Pulmonary artery endothelial cell (primary cell): ENCODE data around the gene AKIRIN1. TPM values are rescaled to one million over a fixed set of nuclear protein-coding genes. Genes with fewer than 3 reads are reported as not detected.
"Not testable (repeated sequence)": the region's sequence is repeated elsewhere in the genome, so short reads cannot be mapped to it uniquely, and the experiment has no call there.

Experiments
- DNase-seq: peaks from one replicate; pipeline ENCODE4 v3.0.0-alpha.2; 2011; ENCODE audit warnings: low read depth, low spot score
- total RNA-seq: library from RNA; depleted of rRNA; stranded (reverse); fragments of >200 nt; gene quantifications from 2 replicates; pipeline ENCODE4 v1.2.3, GENCODE V29; 2014

AKIRIN1 gene
- total RNA-seq, 1 donor from 2014 or later: 40.7 TPM

DNA sequence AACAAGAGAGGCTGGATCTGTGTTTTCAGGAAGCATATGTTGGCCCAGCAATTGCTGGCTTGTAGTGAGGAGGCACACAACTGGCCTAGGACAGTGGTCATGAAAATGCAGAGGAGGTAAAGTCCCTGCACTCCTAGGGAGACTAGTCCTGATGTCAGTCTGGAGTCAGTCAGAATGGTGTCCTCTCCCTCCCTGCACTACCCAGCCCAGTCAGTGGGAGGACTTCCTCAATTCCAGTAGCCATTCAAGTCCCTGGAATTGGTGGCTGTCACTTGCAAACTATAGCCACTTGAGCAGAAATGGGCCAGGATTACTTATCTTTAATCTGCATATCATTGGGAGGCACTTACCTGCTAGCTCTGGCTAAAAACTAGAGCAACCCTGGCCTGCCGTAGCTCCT, 53.7 kb downstream of the AKIRIN1 start:
- DNase-seq: no peak

DNA sequence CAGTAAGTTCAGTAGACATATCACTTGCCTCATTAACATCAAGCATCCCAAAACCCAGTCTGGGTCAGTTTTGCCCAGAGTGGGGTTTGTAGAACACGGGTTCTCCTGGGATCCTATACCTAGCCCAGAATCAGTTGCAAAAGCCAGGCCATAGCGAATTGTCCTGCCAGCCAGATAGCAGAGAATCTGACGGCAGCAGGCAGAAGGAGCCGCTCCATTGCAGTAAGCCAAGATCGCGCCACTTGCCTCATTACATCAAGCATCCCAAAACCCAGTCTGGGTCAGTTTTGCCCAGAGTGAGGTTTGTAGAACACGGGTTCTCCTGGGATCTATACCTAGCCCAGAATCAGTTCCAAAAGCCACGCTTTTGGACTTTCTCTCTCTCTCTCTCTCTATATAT, 54.2 kb downstream of the AKIRIN1 start:
- no peak for DNase-seq

DNA sequence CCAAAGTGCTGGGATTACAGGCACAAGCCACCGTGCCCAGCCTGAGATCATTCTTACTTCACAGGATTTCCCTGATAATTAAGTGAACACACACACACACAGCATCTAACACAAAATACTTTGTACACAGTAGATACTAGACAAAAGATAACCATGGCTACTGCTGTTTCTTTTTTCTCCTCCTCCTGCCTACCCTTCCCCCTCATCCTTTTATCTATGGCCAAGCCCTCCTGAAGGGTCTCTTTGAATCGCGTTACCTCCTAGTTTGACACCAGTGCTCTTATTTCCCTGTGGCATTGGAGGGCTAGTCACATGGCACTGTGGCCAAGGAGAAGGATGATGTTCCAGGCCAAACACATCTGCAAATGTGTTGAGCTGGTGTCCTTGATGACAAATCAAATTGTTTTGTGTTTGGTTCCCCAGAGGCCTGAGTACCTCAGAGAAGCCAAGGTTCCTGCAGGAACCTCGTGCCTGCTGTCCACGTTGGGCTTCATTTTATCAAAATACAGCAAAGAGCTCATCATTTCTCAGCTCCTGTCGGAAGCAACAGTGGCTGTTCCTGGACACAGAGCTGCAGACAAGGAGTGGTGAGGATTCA, 55.6 kb downstream of the AKIRIN1 start:
- DNase-seq: no peak

DNA sequence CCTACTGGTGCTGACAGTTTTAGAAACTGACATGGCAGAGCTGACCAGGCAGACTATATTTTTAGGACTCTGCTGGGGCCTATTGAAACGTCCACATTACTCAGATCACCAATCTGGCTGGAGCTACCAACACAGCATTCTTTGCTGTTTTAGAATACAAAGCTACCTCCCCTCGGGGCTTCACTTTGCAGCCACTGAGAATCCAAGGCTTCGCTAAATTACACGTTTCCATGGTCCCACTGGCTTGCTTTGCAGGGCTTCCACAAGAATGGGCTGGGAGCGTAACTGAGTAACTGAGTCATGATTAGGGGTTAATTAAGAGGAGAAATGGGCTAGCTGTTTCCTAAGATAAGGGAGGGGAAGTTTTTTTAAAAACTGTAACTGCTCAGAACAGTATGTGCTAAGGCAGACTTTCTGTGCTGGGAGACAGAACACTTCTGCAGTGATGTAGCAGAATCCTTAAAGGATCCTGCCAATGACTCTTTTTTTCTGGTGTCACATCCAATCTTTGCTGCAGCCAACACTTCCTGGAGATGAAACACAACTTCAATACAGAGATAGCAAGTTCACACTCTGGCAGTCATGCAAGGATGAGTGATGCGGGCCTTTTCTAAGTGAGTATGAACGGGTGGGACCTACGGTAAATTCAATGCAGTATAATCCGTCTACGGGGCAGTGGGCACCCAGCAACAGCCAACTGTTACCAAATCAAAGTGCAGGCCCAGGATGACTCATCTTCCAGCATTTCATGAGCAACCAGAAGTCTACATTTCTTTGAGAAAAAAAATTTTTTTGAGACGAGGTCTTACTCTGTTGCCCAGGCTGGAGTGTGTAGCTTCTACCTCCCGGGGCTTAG, 56.5 kb downstream of the AKIRIN1 start:
- DNase-seq: peak; percentile 60

DNA sequence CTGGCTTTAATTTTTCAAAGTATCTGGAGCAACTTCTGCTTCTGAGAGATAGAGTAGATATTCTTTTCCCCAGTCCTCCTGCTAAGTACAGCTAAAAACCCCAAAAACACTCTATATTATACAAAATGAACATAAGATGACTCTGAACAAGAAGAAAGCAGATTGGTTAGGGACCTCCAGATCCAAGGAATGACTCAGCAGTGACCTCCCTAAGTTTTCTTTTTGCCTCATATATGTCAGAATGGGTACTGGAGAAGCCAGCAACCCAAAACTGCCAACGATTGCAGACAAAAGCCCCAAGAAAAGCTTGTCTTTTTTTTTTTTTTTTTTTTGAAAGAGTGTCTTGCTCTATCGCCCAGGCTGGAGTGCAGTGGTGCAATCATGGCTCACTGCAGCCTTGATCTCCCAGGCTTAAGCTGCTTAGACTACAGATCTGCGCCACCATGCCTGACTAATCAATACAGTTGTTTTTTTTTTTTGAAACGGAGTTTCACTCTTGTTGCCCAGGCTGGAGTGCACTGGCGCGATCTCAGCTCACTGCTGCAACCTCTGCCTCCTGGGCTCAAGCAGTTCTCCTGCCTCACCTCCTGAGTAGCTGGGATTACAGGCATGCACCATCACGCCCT, 57.8 kb downstream of the AKIRIN1 start:
- no peak for DNase-seq

DNA sequence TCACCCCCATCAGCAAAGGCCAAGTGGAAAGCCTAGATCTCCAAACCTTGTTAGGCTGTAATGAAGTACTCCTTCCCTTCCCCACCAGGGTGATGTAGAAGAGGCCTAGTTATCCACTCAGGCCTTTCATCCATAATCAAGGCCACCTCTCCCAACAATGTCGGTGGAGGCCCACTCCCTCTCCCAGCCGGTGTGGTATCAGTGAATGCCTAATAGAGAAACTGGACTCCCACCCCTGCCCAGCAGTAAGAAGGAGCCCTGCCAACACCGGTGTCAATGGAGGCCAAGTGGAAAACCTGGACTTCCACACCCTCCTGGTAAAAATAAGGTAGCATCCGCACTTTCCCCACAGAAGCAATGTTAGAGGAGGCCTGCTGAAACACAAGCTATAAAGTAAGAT, 58.9 kb downstream of the AKIRIN1 start:
- no peak for DNase-seq

DNA sequence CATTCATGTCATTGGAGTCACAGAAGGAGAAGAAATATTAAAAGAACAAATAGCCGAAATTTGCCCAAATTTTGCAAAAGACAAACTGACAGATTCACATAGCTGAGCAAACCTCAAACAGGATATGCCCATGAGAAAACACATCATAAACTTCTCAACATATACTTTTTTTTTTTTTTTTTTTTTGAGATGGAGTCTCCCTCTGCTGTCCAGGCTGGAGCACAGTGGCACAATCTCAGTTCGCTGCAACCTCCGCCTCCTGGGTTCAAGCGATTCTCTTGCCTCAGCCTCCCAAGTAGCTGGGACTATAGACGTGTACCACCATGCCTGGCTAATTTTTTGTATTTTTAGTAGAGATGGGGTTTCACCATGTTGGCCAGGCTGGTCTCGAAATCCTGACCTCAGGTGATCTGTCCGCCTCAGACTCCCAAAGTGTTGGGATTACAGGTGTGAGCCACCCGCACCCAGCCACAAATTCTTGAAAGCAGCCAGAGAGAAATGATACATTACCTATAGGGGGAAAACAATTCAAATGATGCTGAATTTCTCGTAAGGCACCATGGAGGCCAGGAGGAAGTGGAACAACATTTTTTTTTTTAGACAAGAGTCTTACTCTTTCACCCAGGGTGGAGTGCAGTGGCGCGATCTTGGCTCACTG, 60.2 kb downstream of the AKIRIN1 start:
- DNase-seq: not testable (repeated sequence)

DNA sequence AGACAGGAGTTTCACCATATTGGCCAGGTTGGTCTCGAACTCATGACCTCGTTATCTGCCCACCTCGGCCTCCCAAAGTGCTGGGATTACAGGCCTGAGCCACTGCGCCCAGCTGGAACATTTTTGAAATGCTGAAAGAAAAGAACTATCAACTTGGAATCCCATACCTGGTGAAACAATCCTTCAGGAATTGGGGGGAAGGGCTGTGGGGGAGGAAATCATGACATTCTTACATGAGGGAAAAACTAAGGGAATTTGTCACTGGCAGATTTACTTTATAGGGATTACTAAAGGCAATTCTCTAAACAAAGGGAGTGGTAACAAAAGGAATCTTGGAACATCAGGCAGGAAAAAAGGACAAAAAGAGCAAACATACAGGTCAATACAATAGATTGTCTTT, 60.9 kb downstream of the AKIRIN1 start:
- no peak for DNase-seq

DNA sequence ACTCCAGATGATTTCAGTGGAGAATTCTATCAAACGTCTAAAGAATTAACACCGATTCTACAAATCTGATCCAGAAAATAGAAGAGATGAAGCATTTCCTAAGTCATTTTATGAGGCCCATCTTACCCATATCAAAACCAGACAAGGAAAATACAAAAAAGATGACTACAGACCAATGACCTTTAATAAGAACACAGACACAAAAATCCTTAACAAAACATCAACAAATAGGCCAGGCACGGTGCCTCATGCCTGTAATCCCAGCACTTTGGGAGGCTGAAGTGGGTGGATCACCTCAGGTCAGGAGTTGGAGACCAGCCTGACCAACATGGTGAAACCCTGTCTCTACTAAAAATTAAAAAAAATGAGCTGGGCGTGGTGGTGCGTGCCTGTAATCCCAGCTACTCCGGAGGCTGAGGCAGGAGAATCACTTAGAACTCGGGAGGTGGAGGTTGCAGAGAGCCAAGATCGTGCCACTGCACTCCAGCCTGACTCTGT, 64.2 kb downstream of the AKIRIN1 start:
- DNase-seq: not testable (repeated sequence)

Other genes with a start within 250 kb of the AKIRIN1 start
- gene RRAGC, start 131.5 kb upstream of the AKIRIN1 start, total RNA-seq: 17.1 and 20.2 TPM in 2 replicates
- 12.9 and 15.7 TPM in 2 replicates for gene MYCBP, start 117.9 kb upstream of the AKIRIN1 start, total RNA-seq
- 0.07 TPM in 1 of 2 replicates, not detected in the other for gene GJA9, start 109.7 kb upstream of the AKIRIN1 start, total RNA-seq
- gene RHBDL2, start 49.4 kb upstream of the AKIRIN1 start, total RNA-seq: 0.33 and 1.1 TPM in 2 replicates
- 474 and 692 TPM in 2 replicates for gene NDUFS5, start 35.1 kb downstream of the AKIRIN1 start, total RNA-seq
- 580 and 584 TPM in 2 replicates for gene MACF1, start 213.4 kb downstream of the AKIRIN1 start, total RNA-seq